ENCODE measurements around the gene NKX2-8. TPM values are rescaled to one million over a fixed set of nuclear protein-coding genes. Genes with fewer than 3 reads are reported as not detected.
A peak's percentile ranks its signal among the peaks of the same experiment; 100 is the strongest.

NKX2-8 gene
- not detected for total RNA-seq

- DNase-seq (ENCODE audit: low spot score in 2 of 2), result peak in 1 of 2 donors; percentile 31
- FAIRE-seq, result no peak
Measured at GRCh38 chr14:36582011-36582873, at the start of gene NKX2-8. NKX2-8 (minus strand) TSS chr14:36582614; CDS start chr14:36582389, 225 bp downstream.

GRCh38 chr14:36627981-36628380 lies 45.6 kb upstream of the NKX2-8 start:
- FAIRE-seq (no peak), DNase-seq (ENCODE audit: low spot score in 2 of 2) (no peak)

GRCh38 chr14:36626151-36626550 lies 43.7 kb upstream of the NKX2-8 start:
- no peak for FAIRE-seq
- no peak for DNase-seq (ENCODE audit: low spot score in 2 of 2)

GRCh38 chr14:36625436-36625835 lies 43.0 kb upstream of the NKX2-8 start:
- FAIRE-seq, result no peak
- DNase-seq (ENCODE audit: low spot score in 2 of 2), result no peak

GRCh38 chr14:36625014-36625413 lies 42.6 kb upstream of the NKX2-8 start:
- FAIRE-seq (no peak), DNase-seq (ENCODE audit: low spot score in 2 of 2) (no peak)

GRCh38 chr14:36619853-36620252 lies 37.4 kb upstream of the NKX2-8 start:
- FAIRE-seq, result no peak
- no peak for DNase-seq (ENCODE audit: low spot score in 2 of 2)

GRCh38 chr14:36619131-36619530 lies 36.7 kb upstream of the NKX2-8 start:
- no peak for FAIRE-seq
- DNase-seq (ENCODE audit: low spot score in 2 of 2), result no peak

- FAIRE-seq (no peak), DNase-seq (ENCODE audit: low spot score in 2 of 2) (no peak)
Measured at GRCh38 chr14:36618641-36619040, 36.2 kb upstream of the NKX2-8 start.

- FAIRE-seq (no peak), DNase-seq (ENCODE audit: low spot score in 2 of 2) (no peak)
Measured at GRCh38 chr14:36617824-36618223, 35.4 kb upstream of the NKX2-8 start.

GRCh38 chr14:36605506-36605857 lies 23.1 kb upstream of the NKX2-8 start:
- FAIRE-seq (no peak), DNase-seq (ENCODE audit: low spot score in 2 of 2) (peak in 1 of 2 donors; percentile 5)

- DNase-seq (ENCODE audit: low spot score in 2 of 2) (peak; percentile 15 to 57), FAIRE-seq (peak; percentile 26)
Measured at GRCh38 chr14:36604757-36605505, 22.5 kb upstream of the NKX2-8 start.

GRCh38 chr14:36600431-36600830 lies 18.0 kb upstream of the NKX2-8 start:
- no peak for FAIRE-seq
- DNase-seq (ENCODE audit: low spot score in 2 of 2), result no peak

- no peak for DNase-seq (ENCODE audit: low spot score in 2 of 2)
- no peak for FAIRE-seq
Measured at GRCh38 chr14:36591482-36591881, 9.1 kb upstream of the NKX2-8 start.

GRCh38 chr14:36588788-36589187 lies 6.4 kb upstream of the NKX2-8 start:
- no peak for FAIRE-seq
- no peak for DNase-seq (ENCODE audit: low spot score in 2 of 2)

- DNase-seq (ENCODE audit: low spot score in 2 of 2) (no peak), FAIRE-seq (no peak)
Measured at GRCh38 chr14:36588119-36588518, 5.7 kb upstream of the NKX2-8 start.

- no peak for FAIRE-seq
Measured at GRCh38 chr14:36585100-36585499, 2.7 kb upstream of the NKX2-8 start.

GRCh38 chr14:36583893-36584811 lies 1.7 kb upstream of the NKX2-8 start:
- FAIRE-seq (no peak), DNase-seq (ENCODE audit: low spot score in 2 of 2) (peak in 1 of 2 donors; percentile 21)

More at GRCh38 chr14:36585100-36585499, 2.7 kb upstream of the NKX2-8 start:
- no peak for DNase-seq (ENCODE audit: low spot score in 2 of 2)

- DNase-seq (ENCODE audit: low spot score in 2 of 2), result no peak
- FAIRE-seq, result no peak
Measured at GRCh38 chr14:36583242-36583892, 953 bp upstream of the NKX2-8 start.

- no peak for FAIRE-seq
- DNase-seq (ENCODE audit: low spot score in 2 of 2), result peak in 1 of 2 donors; percentile 19
Measured at GRCh38 chr14:36582874-36583241, 444 bp upstream of the NKX2-8 start.

Measured in frontal cortex (tissue), 4 donors.